Measurements from ENCODE around the gene CD151. TPM values are rescaled to one million over a fixed set of nuclear protein-coding genes. Genes with fewer than 3 reads are reported as not detected.
A peak's percentile ranks its signal among the peaks of the same experiment; 100 is the strongest.

The CD151 gene
- total RNA-seq, 1 experiment from 2014 or later: 179 TPM

- peak in 1 of 2 experiments; percentile 71 for DNase-seq (ENCODE audit: low read depth in 1 of 2, low spot score in 2 of 2)
- Histone ChIP-seq H3K4me3 (peak overlapping the region; percentile 80), H3K27me3 (replicated peaks) (peaks cover 22% of the 10 kb centered on the region), H3K27ac (peak overlapping the region; percentile 57), H3K9me3 (replicated peaks) (no peaks in the 10 kb centered on the region), H3K36me3 (peaks cover 25% of the 10 kb centered on the region), H3K4me1 (replicated peaks) (peaks cover 50% of the 10 kb centered on the region)
These were observed 501 bp downstream of the CD151 start for GRCh38 chr11:833114-833791.

- Histone ChIP-seq H3K4me1 (replicated peaks) (peaks cover 50% of the 10 kb centered on the region), H3K4me3 (peak overlapping the region; percentile 80)
These were observed 1.1 kb downstream of the CD151 start for GRCh38 chr11:833849-834311.

GRCh38 chr11:834371-835316 is 1.9 kb downstream of the CD151 start:
- Histone ChIP-seq H3K4me1 (replicated peaks) (peaks cover 48% of the 10 kb centered on the region), H3K27ac (peak overlapping the region; percentile 57), H3K36me3 (peaks cover 39% of the 10 kb centered on the region), H3K4me3 (peak overlapping the region; percentile 0; the same call in 1 of the 2 replicates), H3K27me3 (replicated peaks) (peaks cover 14% of the 10 kb centered on the region), H3K9me3 (replicated peaks) (no peaks in the 10 kb centered on the region)
- peak; percentile 84 to 88 for DNase-seq (ENCODE audit: low read depth in 1 of 2, low spot score in 2 of 2)

More at GRCh38 chr11:833849-834311, 1.1 kb downstream of the CD151 start:
- no peak for DNase-seq (ENCODE audit: low read depth in 1 of 2, low spot score in 2 of 2)
- Histone ChIP-seq H3K27ac (peak overlapping the region; percentile 57), H3K9me3 (replicated peaks) (no peaks in the 10 kb centered on the region), H3K36me3 (peaks cover 31% of the 10 kb centered on the region), H3K27me3 (replicated peaks) (peaks cover 21% of the 10 kb centered on the region)

DNA sequence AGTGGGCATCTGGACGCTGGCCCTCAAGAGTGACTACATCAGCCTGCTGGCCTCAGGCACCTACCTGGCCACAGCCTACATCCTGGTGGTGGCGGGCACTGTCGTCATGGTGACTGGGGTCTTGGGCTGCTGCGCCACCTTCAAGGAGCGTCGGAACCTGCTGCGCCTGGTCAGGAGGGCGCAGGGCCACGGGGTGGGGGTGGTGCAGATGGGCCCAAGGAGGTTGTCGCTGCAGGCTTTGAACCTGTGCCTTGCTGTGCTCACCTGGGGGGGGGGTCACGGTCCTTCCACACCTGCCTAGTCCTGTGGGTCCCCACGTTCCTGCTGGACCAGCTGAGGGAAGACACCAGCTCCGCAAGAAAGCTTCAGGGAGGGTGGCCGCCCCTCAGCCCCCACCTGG is 3.5 kb downstream of the CD151 start:
- no peak for DNase-seq (ENCODE audit: low read depth in 1 of 2, low spot score in 2 of 2)
- H3K9me3 ChIP-seq (replicated peaks): no peaks in the 10 kb centered on the region
- peaks cover 41% of the 10 kb centered on the region for H3K4me1 ChIP-seq (replicated peaks)
- no peaks in the 10 kb centered on the region for H3K27me3 ChIP-seq (replicated peaks)
- no peak overlapping the region for H3K27ac ChIP-seq
- H3K36me3 ChIP-seq: peaks cover 55% of the 10 kb centered on the region
- H3K4me3 ChIP-seq: no peak overlapping the region

DNA sequence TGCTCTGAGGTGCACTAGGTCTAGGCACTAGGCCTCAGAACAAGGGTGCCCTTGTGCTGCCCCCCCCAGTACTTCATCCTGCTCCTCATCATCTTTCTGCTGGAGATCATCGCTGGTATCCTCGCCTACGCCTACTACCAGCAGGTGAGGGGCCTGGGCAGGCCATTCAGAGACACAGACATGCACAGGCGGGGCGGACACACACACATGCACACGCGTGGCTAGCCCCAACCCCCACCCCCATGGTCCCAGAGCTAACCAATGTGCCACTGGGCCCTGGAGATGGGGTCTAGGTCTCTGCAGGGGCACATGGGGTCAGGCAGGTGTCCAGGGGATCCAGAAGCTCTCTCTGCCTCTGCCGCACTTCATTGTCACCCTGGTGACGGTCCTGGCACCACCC is 3.9 kb downstream of the CD151 start:
- Histone ChIP-seq H3K27me3 (replicated peaks) (no peaks in the 10 kb centered on the region), H3K4me1 (replicated peaks) (peaks cover 40% of the 10 kb centered on the region), H3K4me3 (no peak overlapping the region), H3K36me3 (peaks cover 58% of the 10 kb centered on the region), H3K9me3 (replicated peaks) (no peaks in the 10 kb centered on the region), H3K27ac (no peak overlapping the region)
- no peak for DNase-seq (ENCODE audit: low read depth in 1 of 2, low spot score in 2 of 2)

- H3K4me1 ChIP-seq (replicated peaks): peaks cover 34% of the 10 kb centered on the region
- DNase-seq (ENCODE audit: low read depth in 1 of 2, low spot score in 2 of 2): no peak
- no peak overlapping the region for H3K4me3 ChIP-seq
- no peaks in the 10 kb centered on the region for H3K27me3 ChIP-seq (replicated peaks)
- H3K36me3 ChIP-seq: peaks cover 64% of the 10 kb centered on the region
- no peak overlapping the region for H3K27ac ChIP-seq
- H3K9me3 ChIP-seq (replicated peaks): no peaks in the 10 kb centered on the region
These were observed 4.6 kb downstream of the CD151 start for GRCh38 chr11:837189-837989.

GRCh38 chr11:837990-838307 is 5.2 kb downstream of the CD151 start:
- H3K4me1 ChIP-seq (replicated peaks): peaks cover 31% of the 10 kb centered on the region
- H3K27ac ChIP-seq: no peak overlapping the region
- H3K9me3 ChIP-seq (replicated peaks): no peaks in the 10 kb centered on the region
- H3K27me3 ChIP-seq (replicated peaks): no peaks in the 10 kb centered on the region
- peaks cover 67% of the 10 kb centered on the region for H3K36me3 ChIP-seq
- no peak overlapping the region for H3K4me3 ChIP-seq
- DNase-seq (ENCODE audit: low read depth in 1 of 2, low spot score in 2 of 2): no peak

DNA sequence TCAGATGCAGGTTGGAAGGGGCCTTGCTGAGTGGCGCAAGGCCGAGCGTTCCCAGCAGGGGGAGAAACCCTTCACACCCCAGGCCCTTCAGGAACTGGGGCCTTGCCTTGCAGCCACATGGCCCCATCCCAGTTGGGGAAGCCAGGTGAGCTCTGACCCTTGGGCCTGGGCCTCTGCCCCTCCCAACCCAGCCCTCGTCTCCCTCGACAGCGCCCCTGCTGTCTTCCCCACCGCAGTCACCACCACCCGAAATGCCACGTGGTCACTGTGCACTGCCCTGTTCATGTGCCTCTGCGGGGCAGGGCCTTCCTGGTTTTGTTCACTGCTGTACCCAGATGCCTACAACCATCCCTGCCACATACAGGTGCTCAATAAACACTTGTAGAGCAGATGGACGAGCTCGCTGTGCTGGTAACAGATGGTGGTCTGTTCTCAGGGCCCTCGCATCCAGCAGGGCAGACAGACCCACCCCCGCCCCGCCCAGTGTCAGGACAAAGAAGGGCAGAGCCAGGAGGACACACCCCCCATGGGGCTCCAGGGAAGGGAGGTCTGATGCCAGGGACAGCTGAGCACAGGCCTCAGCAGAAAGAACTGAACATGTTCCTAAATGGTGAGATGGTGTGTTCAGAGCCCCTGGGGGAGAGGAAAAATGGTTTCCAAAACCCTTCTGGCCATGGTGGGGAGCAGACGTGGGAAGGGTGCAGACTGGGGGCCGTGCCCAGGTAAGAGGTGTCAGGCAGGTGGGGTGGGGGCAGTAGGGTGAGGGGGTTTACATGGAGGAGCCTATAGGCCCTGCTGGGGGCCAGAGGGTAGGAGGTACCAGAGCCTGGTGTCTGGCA is 5.9 kb downstream of the CD151 start:
- Histone ChIP-seq H3K4me3 (no peak overlapping the region), H3K9me3 (replicated peaks) (no peaks in the 10 kb centered on the region), H3K36me3 (peaks cover 64% of the 10 kb centered on the region), H3K27me3 (replicated peaks) (no peaks in the 10 kb centered on the region), H3K4me1 (replicated peaks) (peaks cover 29% of the 10 kb centered on the region), H3K27ac (no peak overlapping the region)
- DNase-seq (ENCODE audit: low read depth in 1 of 2, low spot score in 2 of 2): no peak

DNA sequence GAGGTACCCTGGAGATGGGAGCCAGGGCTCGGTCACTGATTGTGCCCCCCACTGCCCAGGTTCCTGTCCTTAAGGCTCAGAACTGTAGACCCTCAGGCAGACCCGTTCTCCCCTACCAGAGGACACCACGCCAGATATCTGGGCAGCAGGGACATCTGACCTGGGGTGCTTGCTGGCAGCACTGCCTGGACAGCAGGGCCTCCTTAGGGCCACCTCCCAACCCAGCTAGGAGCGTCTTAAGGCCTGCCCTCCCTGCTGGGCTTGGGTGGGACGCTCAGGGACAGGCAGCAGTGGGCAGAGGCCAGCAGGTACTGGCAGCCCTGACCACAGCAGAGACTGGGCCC is 6.5 kb downstream of the CD151 start:
- Histone ChIP-seq H3K4me3 (no peak overlapping the region), H3K27ac (no peak overlapping the region), H3K27me3 (replicated peaks) (no peaks in the 10 kb centered on the region), H3K36me3 (peaks cover 62% of the 10 kb centered on the region), H3K9me3 (replicated peaks) (no peaks in the 10 kb centered on the region), H3K4me1 (replicated peaks) (peaks cover 28% of the 10 kb centered on the region)
- DNase-seq (ENCODE audit: low read depth in 1 of 2, low spot score in 2 of 2): no peak

DNA sequence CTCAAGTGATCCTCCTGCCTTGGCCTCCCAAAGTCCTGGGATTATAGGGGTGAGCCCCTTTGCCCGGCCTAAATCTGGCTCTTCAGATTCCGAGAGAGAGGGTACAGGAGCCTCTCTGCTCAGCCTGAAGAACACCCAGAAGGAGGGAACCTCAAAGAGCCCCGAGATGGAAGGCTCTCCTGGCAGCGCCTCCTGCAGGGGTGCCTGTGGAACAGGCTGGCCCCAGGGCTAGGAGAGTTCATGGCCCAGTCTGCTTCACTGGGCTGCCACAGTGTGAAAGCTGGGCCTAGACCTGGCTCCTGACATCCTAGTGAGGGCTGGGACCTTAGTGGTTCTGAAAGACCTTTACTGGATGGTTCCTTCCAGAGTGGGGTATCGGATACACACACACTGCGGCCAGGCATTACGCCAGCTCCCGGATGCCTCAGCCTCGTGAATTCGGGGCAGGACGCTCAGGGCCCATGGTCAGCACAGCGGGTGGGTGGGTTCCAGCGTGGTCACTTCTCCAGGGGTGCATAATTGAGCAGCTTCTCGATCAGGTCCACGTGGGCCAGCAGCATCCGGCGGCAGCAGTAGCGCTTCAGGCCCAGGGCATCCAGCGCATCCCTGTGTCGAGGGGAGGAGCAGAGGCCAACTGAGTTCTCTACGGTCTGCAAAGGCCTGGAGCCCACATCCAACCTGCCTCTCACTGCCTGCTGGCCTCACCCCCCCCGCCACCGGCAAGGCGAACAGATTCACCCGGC is 7.3 kb downstream of the CD151 start:
- Histone ChIP-seq H3K36me3 (peaks cover 62% of the 10 kb centered on the region), H3K27me3 (replicated peaks) (no peaks in the 10 kb centered on the region), H3K4me3 (no peak overlapping the region), H3K4me1 (replicated peaks) (peaks cover 26% of the 10 kb centered on the region), H3K9me3 (replicated peaks) (no peaks in the 10 kb centered on the region), H3K27ac (no peak overlapping the region)
- DNase-seq (ENCODE audit: low read depth in 1 of 2, low spot score in 2 of 2): no peak

- Histone ChIP-seq H3K36me3 (peaks cover 53% of the 10 kb centered on the region), H3K4me3 (peak overlapping the region; percentile 95), H3K27me3 (replicated peaks) (no peaks in the 10 kb centered on the region), H3K27ac (peak overlapping the region; percentile 100), H3K9me3 (replicated peaks) (no peaks in the 10 kb centered on the region), H3K4me1 (replicated peaks) (peaks cover 38% of the 10 kb centered on the region)
- DNase-seq (ENCODE audit: low read depth in 1 of 2, low spot score in 2 of 2): peak in 1 of 2 experiments; percentile 25
These were observed 9.2 kb downstream of the CD151 start for GRCh38 chr11:841981-842369.

- no peaks in the 10 kb centered on the region for H3K9me3 ChIP-seq (replicated peaks)
- H3K4me3 ChIP-seq: peak within 1 kb of the TSS; percentile 95
- H3K36me3 ChIP-seq: peaks cover 48% of the 10 kb centered on the region
- H3K4me1 ChIP-seq (replicated peaks): peaks cover 38% of the 10 kb centered on the region
- H3K27ac ChIP-seq: peak within 1 kb of the TSS; percentile 100
- H3K27me3 ChIP-seq (replicated peaks): no peaks in the 10 kb centered on the region
- DNase-seq (ENCODE audit: low read depth in 1 of 2, low spot score in 2 of 2): peak; percentile 80 to 82
These were observed 9.7 kb downstream of the CD151 start, which contains the start of the genes POLR2L and TSPAN4 for GRCh38 chr11:842370-843002. Gene POLR2L (minus strand): TSS chr11:842529. CDS start chr11:842508, 21 bp downstream. Gene TSPAN4 (plus strand): TSS chr11:842852. CDS start chr11:850305, 7,453 bp downstream.

Measured in SJSA1 (cell line).